Hematopoietic multipotent progenitor cell (in vitro differentiated cells): Measurements from ENCODE around the gene SELENOM. TPM values are rescaled to one million over a fixed set of nuclear protein-coding genes. Genes with fewer than 3 reads are reported as not detected.
"Not testable (repeated sequence)": the region's sequence is repeated elsewhere in the genome, so short reads cannot be mapped to it uniquely, and the experiment has no call there.

Source experiments
- DNase-seq, 3 donors: peaks; one replicate each; pipeline ENCODE4 v3.0.0-alpha.2; 2011 to 2015; ENCODE audit warnings: low read depth in 2 of 3, low spot score in 2 of 3
- total RNA-seq: library from RNA; depleted of rRNA; stranded (reverse); fragments of >200 nt; gene quantifications from one replicate; pipeline ENCODE4 v1.2.3, GENCODE V29; 2012

The SELENOM gene
- total RNA-seq, 1 donor, result 5.1 TPM

DNA sequence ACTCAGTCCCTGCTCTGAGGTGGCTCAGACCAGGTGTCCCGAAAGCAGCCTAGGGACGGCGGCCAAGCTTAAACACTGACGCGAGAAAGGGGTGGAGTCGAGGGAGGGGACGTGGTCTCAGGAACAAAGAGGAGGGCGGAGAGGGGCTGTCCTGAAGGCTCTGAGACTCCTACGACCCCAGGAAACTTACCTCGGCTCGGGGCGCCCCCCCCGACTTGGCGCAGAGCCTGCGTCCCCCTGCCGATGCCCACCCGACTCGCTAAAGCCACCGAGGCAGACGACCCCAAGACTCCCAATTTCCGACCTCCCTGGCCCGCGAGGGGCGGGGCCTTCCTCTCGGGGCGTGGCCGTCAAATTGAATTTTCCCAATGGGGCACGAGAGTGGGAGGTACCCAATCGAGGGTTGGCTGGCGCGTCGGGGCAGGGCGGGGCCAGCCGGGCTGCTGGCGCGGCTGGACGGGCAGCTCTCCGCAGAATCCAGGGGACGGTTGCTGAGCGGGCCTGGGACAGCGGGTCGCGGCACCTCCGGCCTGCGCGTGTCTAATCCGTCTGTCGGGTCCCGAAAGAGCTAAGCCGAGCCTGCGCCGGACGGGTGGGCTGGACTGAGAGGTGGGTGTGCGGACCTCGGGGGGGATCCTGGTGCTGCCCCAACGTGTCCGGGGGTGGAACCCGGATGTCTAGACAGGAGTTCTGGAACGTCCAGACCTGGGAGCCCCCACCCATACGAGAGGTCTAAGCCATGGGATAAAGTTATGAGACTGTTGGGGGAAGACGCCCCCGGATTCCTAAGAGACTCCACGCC lies 26.3 kb downstream of the SELENOM start, which contains the start of gene SMTN:
TSS of gene SMTN (plus strand) at position 471 of the 802 bp plus-strand sequence. CDS start 1,941 bp downstream, outside the sequence.
- peak; percentile 74 to 93 (median 90) for DNase-seq

DNA sequence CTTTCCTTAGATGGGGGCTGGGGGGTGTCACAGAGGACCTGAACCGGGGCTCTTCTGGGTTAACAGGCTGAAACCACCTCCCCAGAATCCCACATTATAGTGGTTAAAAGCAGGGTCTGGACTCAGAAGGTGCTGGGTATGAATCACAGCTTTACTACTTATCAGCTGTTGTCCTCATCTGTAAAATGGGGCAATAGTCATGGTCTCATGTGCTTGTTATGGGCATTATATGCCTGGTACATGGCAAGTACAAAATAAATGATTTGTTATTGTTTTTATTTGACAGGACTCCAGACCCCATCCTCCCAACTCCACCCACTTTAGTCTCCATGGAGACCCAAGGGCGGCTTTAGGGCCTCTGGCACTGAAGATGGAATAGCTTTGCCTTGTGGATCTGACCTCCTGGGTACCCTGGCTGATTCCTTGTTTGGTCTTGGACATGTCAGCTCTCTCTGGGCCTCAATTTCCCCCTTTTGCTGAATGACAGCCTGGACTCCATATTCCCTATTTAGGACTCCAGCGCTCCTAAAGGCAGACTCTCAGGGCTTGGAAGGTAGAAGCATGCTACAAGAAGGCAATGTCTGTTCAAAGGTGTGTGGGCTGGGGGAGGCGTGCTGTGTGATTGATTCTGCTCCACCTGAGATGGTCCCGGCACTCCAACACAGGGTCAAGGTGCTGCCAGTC lies 27.1 kb downstream of the SELENOM start:
- peak in 1 of 3 donors; percentile 28 for DNase-seq

DNA sequence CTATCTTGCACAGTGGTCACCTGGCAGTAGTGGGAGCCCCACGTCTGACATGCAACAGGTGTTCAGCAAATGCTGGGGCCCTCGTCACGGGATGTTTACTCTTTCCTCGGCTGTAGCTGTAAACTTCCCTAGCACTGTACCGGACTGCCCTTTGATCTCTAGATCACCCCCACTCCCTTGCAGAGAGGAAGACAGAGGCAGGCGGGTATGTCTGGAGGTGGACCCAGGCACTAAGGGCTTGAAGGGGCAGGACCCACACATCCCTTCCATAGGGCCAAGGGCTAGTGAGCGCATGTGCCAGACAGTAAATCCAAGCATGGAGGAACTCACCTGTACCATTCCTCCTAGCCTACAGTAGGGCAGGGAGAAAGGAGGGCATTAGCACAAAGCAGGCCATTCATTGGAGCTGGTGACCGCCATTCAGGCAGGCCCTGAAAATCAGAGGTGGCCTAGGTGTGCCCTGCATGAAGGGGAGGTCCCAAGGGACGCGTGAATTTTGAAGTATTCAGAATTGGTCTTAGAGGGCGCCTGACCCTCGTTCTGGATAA lies 28.2 kb downstream of the SELENOM start:
- no peak for DNase-seq

DNA sequence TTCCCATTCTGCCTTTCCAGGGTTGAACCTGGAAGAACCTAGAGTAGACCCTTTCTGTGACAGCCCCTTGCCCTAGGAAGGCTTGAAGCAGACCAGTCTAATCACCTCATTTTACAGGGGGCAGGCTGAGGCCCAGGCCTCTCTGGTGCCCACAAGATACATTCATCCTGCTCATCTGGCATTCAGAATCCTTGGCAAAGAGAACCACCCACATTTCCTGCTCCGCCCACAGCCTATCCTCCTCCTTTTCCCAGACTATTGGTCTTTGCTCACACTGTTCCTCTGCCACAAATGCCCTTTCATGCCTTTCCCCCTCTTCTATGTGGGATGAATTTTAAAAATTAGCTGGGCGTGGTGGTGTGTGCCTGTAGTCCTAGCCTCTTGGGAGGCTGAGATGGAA lies 29.0 kb downstream of the SELENOM start:
- DNase-seq, result not testable (repeated sequence)

DNA sequence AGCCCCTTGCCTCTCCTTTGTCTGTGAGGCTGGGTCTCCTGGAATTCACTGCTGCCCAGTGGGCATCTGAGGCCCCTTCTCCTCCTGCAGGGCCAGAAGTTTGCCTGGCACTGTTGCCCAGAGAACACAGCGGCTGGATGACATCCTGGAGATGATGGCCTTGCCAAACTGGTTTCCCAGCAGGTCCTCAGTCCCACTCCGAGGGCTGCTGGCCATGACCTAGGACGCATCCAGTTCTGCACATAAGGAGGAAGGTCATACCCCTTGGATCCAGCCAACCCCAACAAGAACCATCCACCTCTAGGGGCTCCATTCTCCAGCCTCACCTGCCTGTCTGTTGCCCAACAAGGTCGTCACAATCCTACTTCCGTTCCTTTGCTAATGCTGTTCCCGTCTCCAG lies 29.7 kb downstream of the SELENOM start:
- DNase-seq, result no peak

GRCh38 chr22:31075961-31076360 lies 31.4 kb downstream of the SELENOM start:
- no peak for DNase-seq

DNA sequence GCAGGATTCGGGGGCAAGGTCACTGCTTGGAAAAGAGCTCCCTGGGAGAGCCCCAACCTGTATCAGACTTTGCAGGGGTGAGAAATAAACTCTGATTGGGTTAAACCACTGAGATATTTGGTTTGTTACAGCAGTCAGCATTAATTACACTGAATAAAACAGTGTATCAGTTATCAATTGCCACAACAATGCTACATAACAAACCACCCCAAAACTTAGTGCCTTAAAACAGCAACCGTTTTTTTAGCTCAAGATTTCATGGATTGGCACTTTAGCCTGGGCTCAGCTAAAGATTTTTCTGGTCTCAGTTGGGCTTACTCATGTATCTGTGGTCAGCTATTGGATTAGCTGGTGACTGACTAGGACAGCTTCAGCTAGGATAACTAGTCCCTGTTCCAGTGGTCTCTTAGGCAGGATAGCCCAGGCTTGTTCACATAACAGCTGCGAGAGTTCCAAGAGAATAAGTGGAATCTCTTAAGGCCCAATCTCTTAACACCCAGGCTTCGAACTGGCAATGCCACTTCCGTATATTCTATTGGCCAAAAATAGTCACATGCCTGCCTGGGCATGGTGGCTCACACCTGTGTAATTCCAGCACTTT lies 33.7 kb downstream of the SELENOM start:
- DNase-seq, result not testable (repeated sequence)

DNA sequence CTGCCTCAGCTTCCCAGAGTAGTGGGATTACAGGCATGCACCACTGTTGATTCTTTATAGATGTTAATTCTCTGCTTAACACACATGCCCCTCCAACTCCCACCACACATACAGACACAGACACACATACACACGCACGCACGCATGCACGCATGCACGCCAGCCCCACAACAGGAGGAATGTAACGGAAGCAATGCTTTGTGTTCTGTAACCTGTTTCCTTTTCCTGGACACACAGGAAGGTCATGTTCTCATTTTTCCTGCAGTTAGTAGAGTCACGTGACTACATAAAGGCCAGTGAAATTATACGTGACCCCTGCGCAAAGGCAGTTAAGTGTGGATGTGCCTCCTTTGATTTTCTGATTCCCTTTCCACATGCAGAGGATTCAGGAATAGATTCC lies 34.2 kb downstream of the SELENOM start:
- DNase-seq, result not testable (repeated sequence)

- not testable (repeated sequence) for DNase-seq
These were observed 37.6 kb downstream of the SELENOM start for GRCh38 chr22:31069691-31070314.

DNA sequence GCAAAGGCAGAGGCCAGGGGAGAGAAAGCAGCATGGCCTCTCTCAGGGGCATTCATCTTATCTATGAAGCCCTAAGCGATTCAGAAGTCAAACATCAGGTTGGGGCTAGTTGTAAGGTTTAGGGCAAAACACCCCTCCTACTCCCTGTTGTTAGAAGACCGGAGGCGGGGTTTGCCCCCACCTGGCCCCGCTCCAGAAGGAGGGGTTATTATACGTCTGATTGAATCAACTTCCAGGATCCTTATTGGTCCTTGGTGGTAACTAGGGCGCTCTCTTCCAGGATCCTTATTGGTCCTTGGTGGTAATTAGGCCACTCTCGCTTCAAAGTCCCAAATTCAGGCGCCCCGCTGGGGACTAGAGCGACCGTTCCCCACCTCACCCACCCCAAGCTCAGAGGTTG lies 38.4 kb downstream of the SELENOM start:
- DNase-seq, result no peak

GRCh38 chr22:31064369-31064768 lies 43.0 kb downstream of the SELENOM start:
- no peak for DNase-seq

DNA sequence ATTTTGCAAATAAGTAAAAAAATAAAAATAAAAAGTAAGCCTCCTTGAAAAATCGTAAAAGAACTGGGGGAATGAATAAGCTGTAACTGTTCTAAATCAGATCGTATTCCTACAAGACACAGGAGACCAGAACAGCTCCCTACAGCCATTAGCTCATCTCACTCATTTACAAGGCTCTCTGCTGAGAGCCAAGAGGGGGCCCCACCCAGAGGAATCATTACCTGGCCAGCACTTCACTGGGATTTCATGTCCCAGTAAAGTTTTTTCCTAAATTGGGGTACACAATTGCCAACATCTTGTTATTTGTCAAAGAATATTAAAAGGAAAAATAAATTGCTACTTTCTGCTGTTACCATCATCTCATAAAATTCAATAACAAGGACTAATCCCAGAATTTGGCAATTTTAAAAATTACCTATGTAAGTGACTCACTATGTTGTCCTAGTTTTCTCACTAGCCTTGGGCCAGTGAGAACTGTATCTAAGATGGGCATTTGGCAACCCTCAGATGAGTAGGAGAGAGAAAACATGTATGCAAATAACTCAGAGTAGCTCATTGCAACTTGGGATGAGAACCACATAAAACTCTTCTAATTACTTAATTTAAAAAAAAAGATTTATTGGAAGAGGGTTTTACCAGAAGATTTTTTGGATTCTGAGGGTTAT lies 44.7 kb downstream of the SELENOM start:
- DNase-seq, result no peak

- DNase-seq, result not testable (repeated sequence)
These were observed 47.7 kb downstream of the SELENOM start for GRCh38 chr22:31059663-31060062.

DNA sequence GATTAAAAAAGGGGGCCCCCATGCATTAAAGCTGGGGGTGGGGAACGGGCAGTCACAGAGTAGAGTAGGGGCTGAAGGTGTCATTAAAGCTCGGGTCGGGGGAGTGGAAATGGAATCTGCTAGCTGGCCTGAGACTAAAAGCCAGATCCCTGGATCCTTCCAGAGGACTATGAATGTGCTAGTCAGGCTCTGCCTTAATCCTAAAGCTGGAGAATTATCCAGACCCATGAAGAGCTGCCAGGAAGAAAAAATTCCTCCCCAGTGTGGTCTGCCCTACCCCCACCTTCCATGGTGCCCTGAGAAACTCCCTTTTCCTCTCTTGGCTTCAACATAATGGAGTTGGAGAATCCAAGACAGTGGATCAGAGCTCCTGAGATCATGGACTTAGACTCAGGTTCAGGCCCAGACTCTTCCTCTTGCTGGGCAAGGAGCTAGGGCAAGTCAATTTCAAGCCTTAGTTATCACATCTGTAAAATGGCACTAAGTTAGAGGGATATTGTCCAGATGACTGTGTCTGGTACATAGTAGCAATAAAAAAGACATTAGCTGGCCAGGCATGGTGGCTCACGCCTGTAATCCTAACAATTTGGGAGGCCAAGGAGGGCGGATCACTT lies 50.3 kb downstream of the SELENOM start:
- DNase-seq, result no peak

DNA sequence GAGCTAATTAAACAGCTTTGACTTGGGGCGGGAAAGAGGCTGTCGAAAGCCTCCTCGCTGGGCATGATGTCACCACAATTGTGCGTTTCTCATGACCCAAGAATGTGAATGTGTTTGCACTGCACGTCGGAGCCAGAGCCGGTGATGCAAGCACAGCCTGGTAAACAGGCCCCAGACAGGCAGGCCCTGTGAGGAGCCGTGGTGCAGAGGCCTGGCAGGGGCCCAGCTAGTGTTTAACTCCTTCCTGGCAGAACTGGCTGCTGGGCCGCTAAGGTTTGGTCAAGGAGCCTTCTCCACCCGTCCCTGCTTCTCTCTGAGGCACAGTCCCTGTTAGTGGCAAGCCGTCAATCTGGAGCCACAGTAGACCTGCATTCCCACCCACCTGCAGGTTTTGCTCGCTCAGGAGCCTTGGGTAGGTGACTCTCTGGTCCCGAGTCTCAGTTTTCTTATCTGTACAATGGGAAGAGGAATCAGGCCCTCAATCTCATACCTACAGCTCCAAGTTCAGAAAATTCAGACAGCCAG lies 51.7 kb downstream of the SELENOM start:
- DNase-seq, result no peak

DNA sequence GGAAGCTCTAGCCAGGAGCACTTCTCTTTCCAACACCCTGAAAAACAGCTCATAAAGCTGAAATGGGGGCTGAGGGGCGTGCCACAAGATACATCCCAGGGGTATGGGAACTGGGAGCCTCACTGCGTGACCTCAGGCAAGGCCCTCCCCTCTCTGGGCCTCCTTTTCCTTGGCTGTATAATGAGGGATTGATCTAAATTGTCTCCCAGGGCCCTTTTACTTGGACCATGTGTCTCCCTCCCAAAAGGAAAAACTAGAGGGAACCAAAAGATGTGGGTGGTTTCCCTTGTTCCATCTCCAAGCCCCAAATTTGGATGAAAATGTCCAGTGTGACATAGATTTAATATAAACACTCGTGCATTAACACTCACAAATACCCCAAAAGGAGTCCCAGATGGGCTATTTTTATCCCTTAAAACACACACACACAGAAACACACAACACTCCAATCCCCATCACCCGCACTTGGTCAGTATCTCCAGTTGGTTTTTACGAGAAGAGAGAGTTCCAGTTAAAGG lies 52.2 kb downstream of the SELENOM start:
- no peak for DNase-seq
